ENCODE results near the gene FGF6. TPM values are rescaled to one million over a fixed set of nuclear protein-coding genes. Genes with fewer than 3 reads are reported as not detected.

The FGF6 gene
- total and polyA plus RNA-seq, 2 experiments from 2014 or later = not detected

GRCh38 chr12:4431436-4431835, 14.2 kb downstream of the FGF6 start:
- Histone ChIP-seq H3K27ac (ENCODE audit: low read depth) (no peak overlapping the region), H3K27me3 (ENCODE audit: insufficient read depth) (no peaks in the 10 kb centered on the region), H2AFZ (no peak overlapping the region), H3K4me3 (no peak overlapping the region), H4K20me1 (replicated peaks; ENCODE audit: insufficient read depth) (no peaks in the 10 kb centered on the region), H3K79me2 (replicated peaks; ENCODE audit: insufficient read depth) (no peaks in the 10 kb centered on the region), H3F3A (replicated peaks; ENCODE audit: low read depth) (no peaks in the 10 kb centered on the region), H3K36me3 (ENCODE audit: insufficient read depth) (no peaks in the 10 kb centered on the region), H3K4me2 (no peak overlapping the region), H3K9me2 (ENCODE audit: insufficient read depth) (peaks cover 9% of the 10 kb centered on the region; the same call in 1 of the 2 replicates), H3K4me1 (ENCODE audit: insufficient read depth) (no peaks in the 10 kb centered on the region)
- Mint-ChIP-seq H3K27ac (no peak overlapping the region), H3K4me1 (no peaks in the 10 kb centered on the region), H3K4me3 (no peak overlapping the region), H3K9me3 (no peaks in the 10 kb centered on the region), H3K27me3 (ENCODE audit: insufficient read depth, low read depth, poor library complexity) (peaks cover 15% of the 10 kb centered on the region), H3K36me3 (ENCODE audit: low read depth) (no peaks in the 10 kb centered on the region)
- ATAC-seq (no peak), DNase-seq (ENCODE audit: low spot score) (no peak)
- no peak for TF ChIP-seq STAT1 (IDR thresholded peaks at IDR 0.05; ENCODE audit: unreplicated experiment)
- no peak for TF ChIP-seq JUNB (IDR thresholded peaks at IDR 0.05; ENCODE audit: unreplicated experiment)
- no peak for TF ChIP-seq EZH2phosphoT487 (IDR thresholded peaks at IDR 0.05; ENCODE audit: unreplicated experiment)
- no peak for TF ChIP-seq CTCF (conservative IDR thresholded peaks at IDR 0.05; ENCODE audit: low read depth in 2 of 2)
- TF ChIP-seq ZNF114 (CRISPR knock-in tag; IDR thresholded peaks at IDR 0.05) = no peak
- TF ChIP-seq, protein P1, sequence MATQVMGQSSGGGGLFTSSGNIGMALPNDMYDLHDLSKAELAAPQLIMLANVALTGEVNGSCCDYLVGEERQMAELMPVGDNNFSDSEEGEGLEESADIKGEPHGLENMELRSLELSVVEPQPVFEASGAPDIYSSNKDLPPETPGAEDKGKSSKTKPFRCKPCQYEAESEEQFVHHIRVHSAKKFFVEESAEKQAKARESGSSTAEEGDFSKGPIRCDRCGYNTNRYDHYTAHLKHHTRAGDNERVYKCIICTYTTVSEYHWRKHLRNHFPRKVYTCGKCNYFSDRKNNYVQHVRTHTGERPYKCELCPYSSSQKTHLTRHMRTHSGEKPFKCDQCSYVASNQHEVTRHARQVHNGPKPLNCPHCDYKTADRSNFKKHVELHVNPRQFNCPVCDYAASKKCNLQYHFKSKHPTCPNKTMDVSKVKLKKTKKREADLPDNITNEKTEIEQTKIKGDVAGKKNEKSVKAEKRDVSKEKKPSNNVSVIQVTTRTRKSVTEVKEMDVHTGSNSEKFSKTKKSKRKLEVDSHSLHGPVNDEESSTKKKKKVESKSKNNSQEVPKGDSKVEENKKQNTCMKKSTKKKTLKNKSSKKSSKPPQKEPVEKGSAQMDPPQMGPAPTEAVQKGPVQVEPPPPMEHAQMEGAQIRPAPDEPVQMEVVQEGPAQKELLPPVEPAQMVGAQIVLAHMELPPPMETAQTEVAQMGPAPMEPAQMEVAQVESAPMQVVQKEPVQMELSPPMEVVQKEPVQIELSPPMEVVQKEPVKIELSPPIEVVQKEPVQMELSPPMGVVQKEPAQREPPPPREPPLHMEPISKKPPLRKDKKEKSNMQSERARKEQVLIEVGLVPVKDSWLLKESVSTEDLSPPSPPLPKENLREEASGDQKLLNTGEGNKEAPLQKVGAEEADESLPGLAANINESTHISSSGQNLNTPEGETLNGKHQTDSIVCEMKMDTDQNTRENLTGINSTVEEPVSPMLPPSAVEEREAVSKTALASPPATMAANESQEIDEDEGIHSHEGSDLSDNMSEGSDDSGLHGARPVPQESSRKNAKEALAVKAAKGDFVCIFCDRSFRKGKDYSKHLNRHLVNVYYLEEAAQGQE (IDR thresholded peaks at IDR 0.05; ENCODE audit: unreplicated experiment) = no peak
- no peak for TF ChIP-seq EZH2 (IDR thresholded peaks at IDR 0.05; ENCODE audit: low read depth, unreplicated experiment)
- no peak for TF ChIP-seq NANOG (IDR thresholded peaks at IDR 0.05; ENCODE audit: borderline replicate concordance)
- TF ChIP-seq POLR2AphosphoS5 (IDR thresholded peaks at IDR 0.05; ENCODE audit: low read depth) = no peak
- TF ChIP-seq ZNF462 (CRISPR knock-in tag; IDR thresholded peaks at IDR 0.05) = no peak
- no peak for TF ChIP-seq CREB1 (CRISPR knock-in tag; IDR thresholded peaks at IDR 0.05; ENCODE audit: low read depth)
- no peak for TF ChIP-seq ZNF331 (CRISPR knock-in tag; IDR thresholded peaks at IDR 0.05; ENCODE audit: low read depth)
- TF ChIP-seq, protein P2, sequence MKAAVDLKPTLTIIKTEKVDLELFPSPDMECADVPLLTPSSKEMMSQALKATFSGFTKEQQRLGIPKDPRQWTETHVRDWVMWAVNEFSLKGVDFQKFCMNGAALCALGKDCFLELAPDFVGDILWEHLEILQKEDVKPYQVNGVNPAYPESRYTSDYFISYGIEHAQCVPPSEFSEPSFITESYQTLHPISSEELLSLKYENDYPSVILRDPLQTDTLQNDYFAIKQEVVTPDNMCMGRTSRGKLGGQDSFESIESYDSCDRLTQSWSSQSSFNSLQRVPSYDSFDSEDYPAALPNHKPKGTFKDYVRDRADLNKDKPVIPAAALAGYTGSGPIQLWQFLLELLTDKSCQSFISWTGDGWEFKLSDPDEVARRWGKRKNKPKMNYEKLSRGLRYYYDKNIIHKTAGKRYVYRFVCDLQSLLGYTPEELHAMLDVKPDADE (IDR thresholded peaks at IDR 0.05) = no peak

Data from GM23338 (cell line).